ENCODE results near the gene NADK.
"Not testable (repeated sequence)": the region's sequence is repeated elsewhere in the genome, so short reads cannot be mapped to it uniquely, and the experiment has no call there.

Gene NADK

DNA sequence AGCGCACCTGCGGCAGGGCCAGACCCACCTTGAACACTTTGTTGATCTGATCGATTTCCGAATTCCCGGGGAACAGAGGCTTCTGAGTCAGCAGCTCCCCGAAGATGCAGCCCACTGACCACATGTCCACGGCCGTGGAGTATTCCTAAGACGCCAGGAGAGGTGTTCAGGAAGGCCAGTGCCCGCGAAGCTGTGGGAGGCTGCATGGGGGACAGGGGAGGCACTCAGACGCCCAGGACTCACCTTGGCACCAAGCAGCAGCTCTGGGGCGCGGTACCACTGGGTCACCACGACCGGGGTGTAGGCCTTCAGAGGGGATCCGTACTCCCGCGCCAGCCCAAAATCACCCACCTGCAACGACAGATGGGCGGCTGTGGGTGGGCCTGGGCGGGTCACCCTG, 74.5 kb downstream of the NADK start:
- DNase-seq, result no peak

DNA sequence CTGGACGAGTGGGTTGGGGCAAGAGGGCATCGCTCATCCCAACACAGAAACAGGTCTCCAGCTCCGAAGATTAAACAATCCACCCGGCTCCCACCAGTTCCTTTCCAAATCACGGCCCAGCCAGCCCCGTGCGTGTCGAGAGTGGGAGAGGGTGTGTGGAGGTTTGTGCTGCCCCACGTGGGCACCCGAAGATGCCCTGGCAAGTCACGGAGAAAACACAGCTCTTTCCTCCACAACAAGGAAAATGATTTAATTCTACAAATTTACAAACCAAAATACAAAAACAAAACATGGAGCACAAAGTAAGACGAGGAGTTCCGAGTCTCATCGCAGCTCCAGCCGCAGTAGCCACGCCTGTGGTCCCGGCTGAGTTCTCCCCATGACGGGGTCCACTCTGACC, 75.8 kb downstream of the NADK start:
- DNase-seq, result not testable (repeated sequence)

Data from central memory CD4-positive, alpha-beta T cell (primary cell).